Fibroblast of lung (primary cell): ENCODE data around the gene ARMC10.

Experiments
- CTCF ChIP-seq, 2 donors: IDR thresholded peaks in 1 of 2; conservative IDR thresholded peaks in 1 of 2; 1 replicate in 1 of 2; 2 replicates in 1 of 2; pipeline ENCODE4 v1.5.1; 2011 to 2012; ENCODE audit warnings: low read length in 2 of 2, control low read depth in 1 of 2, inconsistent platforms in 1 of 2, low read depth in 1 of 2, mild to moderate bottlenecking in 1 of 2
- EZH2 ChIP-seq: IDR thresholded peaks from 2 replicates; pipeline ENCODE4 v1.5.1; 2012; ENCODE audit warnings: low read length, control low read depth, mild to moderate bottlenecking; ENCODE audit errors: missing control alignments

GRCh38 chr7:103116991-103117390 is 42.1 kb downstream of the ARMC10 start:
- no peak for TF ChIP-seq CTCF (conservative IDR thresholded peaks at IDR 0.05 in 1 of 2, IDR thresholded peaks at IDR 0.05 in 1 of 2; ENCODE audit: low read depth in 1 of 2, low read length in 2 of 2)
- no peak for TF ChIP-seq EZH2
